Pulmonary artery endothelial cell (primary cell): ENCODE data around the gene ABTB2. TPM values are rescaled to one million over a fixed set of nuclear protein-coding genes. Genes with fewer than 3 reads are reported as not detected.

Experiments
- DNase-seq: peaks from one replicate; pipeline ENCODE4 v3.0.0-alpha.2; 2011; ENCODE audit warnings: low read depth, low spot score
- total RNA-seq: library from RNA; depleted of rRNA; stranded (reverse); fragments of >200 nt; gene quantifications from 2 replicates; pipeline ENCODE4 v1.2.3, GENCODE V29; 2014

ABTB2 gene
- total RNA-seq, 1 donor from 2014 or later = 0.07 TPM

- DNase-seq = no peak
Observed at GRCh38 chr11:34151166-34151565, 206.6 kb downstream of the ABTB2 start.

- no peak for DNase-seq
Observed at GRCh38 chr11:34150494-34151151, 207.2 kb downstream of the ABTB2 start.

GRCh38 chr11:34149786-34150185, 208.0 kb downstream of the ABTB2 start:
- no peak for DNase-seq

GRCh38 chr11:34149274-34149673, 208.5 kb downstream of the ABTB2 start:
- no peak for DNase-seq

- DNase-seq = no peak
Observed at GRCh38 chr11:34148504-34149165, 209.2 kb downstream of the ABTB2 start.

- no peak for DNase-seq
Observed at GRCh38 chr11:34147581-34147980, 210.2 kb downstream of the ABTB2 start.

- DNase-seq = no peak
Observed at GRCh38 chr11:34146866-34147265, 210.9 kb downstream of the ABTB2 start.

GRCh38 chr11:34146411-34146810, 211.4 kb downstream of the ABTB2 start:
- DNase-seq = no peak

GRCh38 chr11:34145847-34146381, 211.9 kb downstream of the ABTB2 start:
- no peak for DNase-seq

GRCh38 chr11:34145073-34145472, 212.7 kb downstream of the ABTB2 start:
- no peak for DNase-seq

- no peak for DNase-seq
Observed at GRCh38 chr11:34143048-34143447, 214.8 kb downstream of the ABTB2 start.

GRCh38 chr11:34140149-34140548, 217.7 kb downstream of the ABTB2 start:
- DNase-seq = no peak

GRCh38 chr11:34139346-34139745, 218.5 kb downstream of the ABTB2 start:
- no peak for DNase-seq

GRCh38 chr11:34136420-34136819, 221.4 kb downstream of the ABTB2 start:
- DNase-seq = no peak

- DNase-seq = no peak
Observed at GRCh38 chr11:34135439-34135838, 222.4 kb downstream of the ABTB2 start.

GRCh38 chr11:34134765-34135164, 223.0 kb downstream of the ABTB2 start:
- no peak for DNase-seq

- no peak for DNase-seq
Observed at GRCh38 chr11:34132261-34132965, 225.4 kb downstream of the ABTB2 start.

- no peak for DNase-seq
Observed at GRCh38 chr11:34128824-34129223, 229.0 kb downstream of the ABTB2 start.

GRCh38 chr11:34126959-34127848, 230.6 kb downstream of the ABTB2 start:
- no peak for DNase-seq

GRCh38 chr11:34124885-34125668, 232.7 kb downstream of the ABTB2 start:
- DNase-seq = no peak

- DNase-seq = no peak
Observed at GRCh38 chr11:34120651-34121050, 237.2 kb downstream of the ABTB2 start.
